ENCODE data around the gene CCDC87. TPM values are rescaled to one million over a fixed set of nuclear protein-coding genes. Genes with fewer than 3 reads are reported as not detected.

Gene CCDC87
- total RNA-seq, 2 experiments from 2014 or later: 0.09 to 0.14 TPM

DNA sequence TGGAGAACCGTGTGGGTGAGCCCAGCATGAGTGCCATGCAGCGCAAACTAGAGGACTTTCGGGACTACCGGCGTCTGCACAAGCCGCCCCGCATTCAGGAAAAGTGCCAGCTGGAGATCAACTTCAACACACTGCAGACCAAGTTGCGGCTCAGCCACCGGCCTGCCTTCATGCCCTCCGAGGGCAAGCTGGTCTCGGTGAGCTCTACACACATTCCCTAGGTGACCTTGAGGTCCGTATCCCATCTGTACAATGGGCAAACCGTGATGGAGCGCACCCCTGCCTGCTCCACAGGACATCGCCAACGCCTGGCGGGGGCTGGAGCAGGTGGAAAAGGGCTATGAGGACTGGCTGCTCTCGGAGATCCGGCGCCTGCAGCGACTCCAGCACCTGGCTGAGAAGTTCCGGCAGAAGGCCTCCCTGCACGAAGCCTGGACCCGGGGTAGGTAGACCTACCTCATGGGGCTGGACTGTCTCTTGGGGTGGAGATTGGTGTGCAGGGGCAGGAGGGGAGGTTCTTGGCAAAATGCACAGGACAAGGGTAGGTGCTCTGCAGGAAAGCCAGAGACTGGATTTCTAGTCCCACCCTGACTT is 35.0 kb downstream of the CCDC87 start:
- no peaks in the 10 kb centered on the region for H3K36me3 Mint-ChIP-seq (ENCODE audit: low read depth)
- peaks cover 2% of the 10 kb centered on the region for H3K27me3 Mint-ChIP-seq
- no peak for DNase-seq
- intact Hi-C loops (cut with DNase I, micrococcal nuclease): no loop called here
- H3K9me3 Mint-ChIP-seq (ENCODE audit: low read depth): no peaks in the 10 kb centered on the region
- POLR2A ChIA-PET: no interaction called here
- H3K4me1 Mint-ChIP-seq: peaks cover 3% of the 10 kb centered on the region
- ATAC-seq: no peak
- CTCF ChIA-PET: interaction anchor here (0.6 to 0.7 kb wide), 2 partner anchors 22 to 159 kb away, joined by 3 to 5 read pairs; no protein-coding TSS in a partner anchor
- no peak overlapping the region for H3K4me3 Mint-ChIP-seq
- no peak overlapping the region for H3K27ac Mint-ChIP-seq

DNA sequence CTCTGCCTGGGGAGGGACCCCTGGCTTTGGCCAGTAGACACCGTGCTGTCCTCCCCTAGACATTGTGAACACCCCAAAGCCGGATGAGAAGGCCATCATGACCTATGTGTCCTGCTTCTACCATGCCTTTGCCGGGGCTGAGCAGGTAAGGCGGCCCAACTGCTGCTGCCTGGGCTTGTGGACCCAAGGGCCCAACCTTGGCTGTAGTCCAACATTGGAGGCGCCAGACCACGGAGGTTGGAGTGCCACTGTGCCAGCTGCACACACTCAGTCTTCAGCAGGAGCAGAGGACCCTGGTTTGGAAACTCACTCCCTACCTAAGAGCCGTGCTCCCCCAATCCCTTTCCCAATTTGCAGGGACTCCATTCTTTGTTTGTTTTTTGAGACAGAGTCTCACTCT is 36.8 kb downstream of the CCDC87 start:
- no peak for ATAC-seq
- CTCF ChIA-PET: no interaction called here
- H3K36me3 Mint-ChIP-seq (ENCODE audit: low read depth): no peaks in the 10 kb centered on the region

DNA sequence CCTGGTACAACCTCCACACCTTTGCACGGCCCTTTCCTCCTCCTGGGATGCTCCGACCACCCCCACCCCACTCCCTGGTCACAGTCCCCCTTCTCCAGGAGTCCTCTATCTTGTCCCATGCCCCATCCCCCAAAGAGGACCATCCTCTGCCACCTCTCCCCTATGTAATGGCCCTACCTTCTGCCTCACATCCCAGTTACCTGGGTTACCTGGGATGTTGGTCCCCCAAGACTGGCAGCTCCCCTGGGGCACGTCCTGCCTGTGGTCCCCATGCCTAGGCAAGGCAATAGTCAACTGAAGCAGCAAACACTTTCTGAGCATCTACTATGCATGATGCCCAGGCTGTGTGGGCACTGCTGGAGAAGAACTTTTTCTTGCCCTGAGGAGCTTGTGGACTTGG is 37.4 kb downstream of the CCDC87 start:
- H3K27ac Mint-ChIP-seq: no peak overlapping the region
- ATAC-seq: no peak
- intact Hi-C loops (cut with DNase I, micrococcal nuclease): no loop called here
- H3K4me3 Mint-ChIP-seq: no peak overlapping the region
- H3K4me1 Mint-ChIP-seq: peaks cover 3% of the 10 kb centered on the region
- POLR2A ChIA-PET: no interaction called here
- H3K36me3 Mint-ChIP-seq (ENCODE audit: low read depth): no peaks in the 10 kb centered on the region
- H3K27me3 Mint-ChIP-seq: peaks cover 2% of the 10 kb centered on the region
- no peaks in the 10 kb centered on the region for H3K9me3 Mint-ChIP-seq (ENCODE audit: low read depth)
- DNase-seq: no peak
- CTCF ChIA-PET: interaction anchor here (1.1 kb wide), 2 partner anchors 9 to 84 kb away, joined by 3 read pairs; partner anchors contain the start of genes ACTN3 and ZDHHC24

More for the DNA sequence above, 36.8 kb downstream of the CCDC87 start:
- H3K27ac Mint-ChIP-seq: no peak overlapping the region
- no peak for DNase-seq
- intact Hi-C loops (cut with DNase I, micrococcal nuclease): no loop called here
- POLR2A ChIA-PET: no interaction called here
- peaks cover 3% of the 10 kb centered on the region for H3K4me1 Mint-ChIP-seq
- no peaks in the 10 kb centered on the region for H3K9me3 Mint-ChIP-seq (ENCODE audit: low read depth)
- no peak overlapping the region for H3K4me3 Mint-ChIP-seq
- peaks cover 2% of the 10 kb centered on the region for H3K27me3 Mint-ChIP-seq

DNA sequence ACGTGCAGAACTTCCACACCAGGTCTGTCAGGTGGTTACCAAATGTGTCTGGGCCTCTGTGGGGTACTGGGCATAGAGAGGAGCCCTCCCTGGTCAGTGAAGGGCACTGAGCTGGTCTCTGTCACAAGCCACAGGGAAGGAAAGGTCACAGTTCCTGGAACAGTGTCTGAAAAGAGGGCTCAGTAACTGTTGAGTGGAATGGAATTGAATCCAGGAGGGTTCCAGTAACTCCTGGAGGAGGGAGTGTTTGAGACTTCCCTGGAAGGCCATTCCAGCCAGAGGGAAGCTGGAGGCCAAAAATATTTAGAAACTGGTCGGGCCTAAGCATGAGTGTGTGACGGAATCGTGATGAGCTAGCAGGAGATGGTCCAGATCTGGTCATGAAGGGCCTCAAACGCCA is 38.3 kb downstream of the CCDC87 start:
- Mint-ChIP-seq H3K27ac (no peak overlapping the region), H3K4me1 (peaks cover 3% of the 10 kb centered on the region), H3K9me3 (ENCODE audit: low read depth) (no peaks in the 10 kb centered on the region), H3K4me3 (no peak overlapping the region), H3K36me3 (ENCODE audit: low read depth) (no peaks in the 10 kb centered on the region), H3K27me3 (peaks cover 2% of the 10 kb centered on the region)
- ChIA-PET CTCF (interaction anchor here (0.7 to 1.1 kb wide), 3 partner anchors 8 to 431 kb away, joined by 3 read pairs; partner anchors contain the start of genes ACTN3 and ZDHHC24), POLR2A (no interaction called here)
- no peak for DNase-seq
- intact Hi-C loops (cut with DNase I, micrococcal nuclease): no loop called here
- ATAC-seq: no peak

DNA sequence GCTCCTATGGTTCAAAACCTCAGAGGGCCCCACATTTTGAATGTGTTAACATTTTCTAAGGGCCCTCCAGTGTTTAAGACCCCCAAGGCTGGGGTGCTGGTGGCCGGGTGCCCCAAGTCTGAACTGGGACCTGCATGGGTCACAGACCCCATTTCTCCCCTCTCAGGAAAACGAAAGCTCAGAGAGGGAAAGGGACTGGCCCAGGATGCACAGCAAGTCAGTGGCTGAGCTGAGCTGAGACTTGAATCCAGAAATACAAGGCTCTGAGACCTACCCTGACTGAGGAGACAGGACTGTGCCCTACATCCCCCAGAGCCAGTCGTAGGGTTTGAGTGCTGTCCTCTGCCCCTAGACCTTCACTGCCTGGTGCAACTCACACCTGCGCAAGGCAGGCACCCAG is 42.0 kb downstream of the CCDC87 start:
- no peak overlapping the region for H3K27ac Mint-ChIP-seq
- ATAC-seq (no peak), DNase-seq (no peak)
- H3K4me1 Mint-ChIP-seq: peaks cover 5% of the 10 kb centered on the region
- H3K36me3 Mint-ChIP-seq (ENCODE audit: low read depth): no peaks in the 10 kb centered on the region
- H3K4me3 Mint-ChIP-seq: no peak overlapping the region
- H3K9me3 Mint-ChIP-seq (ENCODE audit: low read depth): no peaks in the 10 kb centered on the region
- intact Hi-C loops (cut with DNase I, micrococcal nuclease): no loop called here
- POLR2A ChIA-PET: interaction anchor here (0.6 kb wide), 1 partner anchor 8 kb away, joined by 3 read pairs; no protein-coding TSS in a partner anchor
- CTCF ChIA-PET: interaction anchor here (0.6 to 1.4 kb wide), 2 partner anchors 128 to 162 kb away, joined by 3 read pairs; no protein-coding TSS in a partner anchor
- H3K27me3 Mint-ChIP-seq: peaks cover 5% of the 10 kb centered on the region

DNA sequence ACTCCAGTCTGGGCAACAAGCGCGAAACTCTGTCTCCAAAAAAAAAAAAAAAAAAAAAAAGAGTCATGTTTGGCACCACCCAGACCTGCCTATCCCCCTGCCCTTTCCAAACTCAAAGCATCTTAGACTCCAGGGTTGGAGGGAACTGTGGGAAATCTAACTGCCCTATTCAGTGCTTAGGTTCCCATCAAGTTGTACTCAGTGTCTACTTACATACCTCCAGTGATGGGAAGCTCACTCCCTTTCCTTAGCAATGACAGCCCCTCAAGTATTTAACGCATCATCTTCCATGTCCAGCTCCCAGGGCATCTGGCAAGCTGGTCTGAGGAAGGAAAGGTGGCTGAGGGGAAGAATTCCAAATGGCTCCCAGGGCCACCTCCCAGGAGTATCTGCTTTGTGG is 43.2 kb downstream of the CCDC87 start:
- Mint-ChIP-seq H3K27ac (no peak overlapping the region), H3K4me3 (no peak overlapping the region), H3K36me3 (ENCODE audit: low read depth) (no peaks in the 10 kb centered on the region), H3K27me3 (peaks cover 5% of the 10 kb centered on the region), H3K9me3 (ENCODE audit: low read depth) (no peaks in the 10 kb centered on the region), H3K4me1 (peaks cover 8% of the 10 kb centered on the region)
- no peak for DNase-seq
- ChIA-PET POLR2A (no interaction called here), CTCF (no interaction called here)
- ATAC-seq: no peak
- intact Hi-C loops (cut with DNase I, micrococcal nuclease): no loop called here

DNA sequence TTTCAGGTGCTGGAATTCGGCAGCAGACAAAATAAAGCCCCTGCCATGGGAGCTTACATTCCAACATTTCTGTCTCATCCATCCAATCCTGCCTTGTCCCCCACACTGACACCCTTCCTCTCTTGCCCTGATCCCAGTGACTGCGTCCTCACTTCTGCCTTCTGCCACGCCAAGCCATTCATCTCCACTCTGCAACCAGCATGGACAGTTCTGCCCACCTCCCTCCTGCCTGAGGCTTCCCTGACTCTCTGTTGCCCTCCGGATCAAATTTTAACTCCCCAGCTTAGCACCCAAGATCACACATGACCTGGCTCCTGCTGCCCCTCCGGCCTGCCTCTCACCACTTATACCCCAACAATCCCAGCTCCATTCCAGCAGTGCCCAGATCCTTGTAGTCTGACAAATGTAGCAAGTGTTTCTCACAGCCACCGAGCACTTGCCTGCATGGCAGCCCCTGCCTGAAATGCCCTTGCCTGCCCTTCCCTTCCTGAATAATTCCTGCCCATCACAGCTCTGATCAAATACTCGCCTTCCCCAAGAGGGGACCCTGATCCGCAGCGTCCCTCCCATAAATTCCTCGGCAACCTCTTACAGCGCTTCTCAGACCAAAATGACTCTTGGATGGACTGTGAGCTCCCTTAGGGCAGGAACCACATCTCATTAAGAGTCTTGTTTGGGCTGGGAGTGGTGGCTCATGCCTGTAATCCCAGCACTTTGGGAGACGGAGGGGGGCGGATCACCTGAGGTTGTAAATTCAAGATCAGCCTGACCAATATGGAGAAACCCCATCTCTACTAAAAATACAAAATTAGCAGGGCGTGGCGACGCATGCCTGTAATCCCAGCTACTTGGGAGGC is 43.9 kb downstream of the CCDC87 start:
- ATAC-seq: no peak
- ChIA-PET POLR2A (no interaction called here), CTCF (interaction anchor here (1.0 kb wide), 1 partner anchor 160 kb away, joined by 3 read pairs; no protein-coding TSS in a partner anchor)
- intact Hi-C loops (cut with DNase I, micrococcal nuclease): no loop called here
- peaks cover 13% of the 10 kb centered on the region for H3K4me1 Mint-ChIP-seq
- H3K36me3 Mint-ChIP-seq (ENCODE audit: low read depth): no peaks in the 10 kb centered on the region
- DNase-seq: no peak
- peaks cover 5% of the 10 kb centered on the region for H3K27me3 Mint-ChIP-seq
- no peak overlapping the region for H3K27ac Mint-ChIP-seq
- no peaks in the 10 kb centered on the region for H3K9me3 Mint-ChIP-seq (ENCODE audit: low read depth)
- H3K4me3 Mint-ChIP-seq: no peak overlapping the region

DNA sequence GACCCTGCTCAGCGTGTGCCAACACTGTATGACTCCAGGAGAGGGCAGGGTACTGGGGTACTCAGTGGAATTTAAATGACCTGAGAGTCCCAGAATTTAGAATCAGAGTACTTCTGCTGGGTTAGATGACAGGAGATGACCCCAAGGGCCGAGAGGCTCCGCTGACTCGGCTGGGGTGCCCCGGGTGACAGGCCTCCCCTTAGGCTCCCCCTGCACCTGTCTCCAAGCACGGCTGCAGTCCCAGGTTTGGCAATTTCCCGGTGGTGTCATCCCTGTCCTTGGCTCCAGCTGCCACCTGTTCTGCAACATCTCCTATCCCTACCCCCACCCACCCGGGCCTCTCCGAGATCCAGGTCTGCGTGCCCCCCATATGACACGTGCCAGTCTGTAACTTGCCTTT is 44.8 kb downstream of the CCDC87 start:
- Mint-ChIP-seq H3K27ac (no peak overlapping the region), H3K4me1 (peaks cover 19% of the 10 kb centered on the region), H3K27me3 (peaks cover 5% of the 10 kb centered on the region), H3K4me3 (no peak overlapping the region), H3K36me3 (ENCODE audit: low read depth) (no peaks in the 10 kb centered on the region), H3K9me3 (ENCODE audit: low read depth) (no peaks in the 10 kb centered on the region)
- ATAC-seq: no peak
- POLR2A ChIA-PET: no interaction called here
- CTCF ChIA-PET: no interaction called here
- intact Hi-C loops (cut with DNase I, micrococcal nuclease): no loop called here
- no peak for DNase-seq

DNA sequence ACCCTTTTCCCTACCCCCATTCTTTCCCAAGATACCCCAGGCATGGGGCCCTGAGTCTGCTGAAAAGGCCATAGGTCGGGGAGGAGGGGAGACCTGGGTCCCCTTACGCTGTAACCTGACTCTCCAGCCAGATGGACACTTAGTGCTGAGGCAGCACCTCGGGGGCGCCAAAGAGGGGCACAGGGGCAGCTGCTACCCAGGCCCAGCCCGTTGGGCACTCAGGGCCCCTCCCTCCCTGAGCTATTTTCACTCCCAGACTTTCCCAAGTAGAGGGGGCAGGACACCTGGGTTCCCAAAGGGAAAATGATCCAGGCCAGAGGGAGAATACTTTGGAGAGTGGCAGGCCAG is 45.2 kb downstream of the CCDC87 start:
- DNase-seq: no peak
- no peak for ATAC-seq
- intact Hi-C loops (cut with DNase I, micrococcal nuclease): loop anchor here in 1 of 2 experiments (2.0 kb wide), 2 partner anchors 411 to 571 kb away; partner anchors contain the start of genes KDM2A and PC
- no peaks in the 10 kb centered on the region for H3K36me3 Mint-ChIP-seq (ENCODE audit: low read depth)
- H3K4me3 Mint-ChIP-seq: no peak overlapping the region
- ChIA-PET CTCF (no interaction called here), POLR2A (no interaction called here)
- H3K4me1 Mint-ChIP-seq: peaks cover 20% of the 10 kb centered on the region
- no peaks in the 10 kb centered on the region for H3K9me3 Mint-ChIP-seq (ENCODE audit: low read depth)
- no peak overlapping the region for H3K27ac Mint-ChIP-seq
- H3K27me3 Mint-ChIP-seq: peaks cover 5% of the 10 kb centered on the region

DNA sequence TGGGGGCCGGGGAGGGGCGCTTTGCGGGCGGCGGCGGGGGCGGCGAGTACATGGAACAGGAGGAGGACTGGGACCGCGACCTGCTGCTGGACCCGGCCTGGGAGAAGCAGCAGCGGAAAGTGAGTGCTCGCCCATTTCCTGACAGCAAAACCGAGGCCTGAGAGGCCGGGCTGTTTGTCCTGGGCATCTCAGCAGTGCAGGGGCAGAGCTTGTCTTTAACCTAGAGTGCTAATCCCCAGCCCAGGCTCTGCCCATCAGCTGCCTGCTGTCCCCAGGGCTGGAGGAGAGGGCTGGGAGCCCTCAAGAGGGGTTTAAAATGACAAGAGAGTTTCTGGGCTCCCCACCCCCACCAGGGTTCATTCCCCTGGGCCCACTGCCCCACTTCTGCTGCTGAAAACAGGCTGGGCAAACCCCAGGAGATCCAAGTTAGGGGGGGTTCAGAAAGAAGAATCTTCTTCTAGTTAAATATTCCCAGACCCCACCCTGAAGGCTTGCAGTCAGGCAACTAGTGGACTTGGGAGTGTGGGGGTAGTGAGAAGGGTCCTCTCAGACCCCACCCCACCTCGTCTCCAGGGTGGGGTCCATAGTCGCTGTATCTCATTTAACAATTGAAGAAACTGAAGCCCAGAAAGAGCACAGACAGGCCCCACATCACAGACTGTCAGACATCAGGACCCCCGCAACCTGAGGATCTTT is 45.7 kb downstream of the CCDC87 start:
- no peaks in the 10 kb centered on the region for H3K9me3 Mint-ChIP-seq (ENCODE audit: low read depth)

More for the DNA sequence above, 45.7 kb downstream of the CCDC87 start:
- Mint-ChIP-seq H3K27me3 (peaks cover 5% of the 10 kb centered on the region), H3K4me1 (peaks cover 20% of the 10 kb centered on the region), H3K27ac (peak overlapping the region; percentile 33), H3K36me3 (ENCODE audit: low read depth) (no peaks in the 10 kb centered on the region), H3K4me3 (peak overlapping the region; percentile 76)
- ChIA-PET CTCF (interaction anchor here (1.0 to 1.5 kb wide), 5 partner anchors 8 to 91 kb away, joined by 3 to 5 read pairs (median 4); partner anchors contain the start of genes CTSF, DPP3 and RBM4), POLR2A (interaction anchor here (2.4 kb wide), 1 partner anchor 131 kb away, joined by 7 read pairs; no protein-coding TSS in a partner anchor)
- DNase-seq (no peak), ATAC-seq (no peak)
- intact Hi-C loops (cut with DNase I, micrococcal nuclease): loop anchor here (1.0 to 2.0 kb wide), 15 partner anchors 32 to 572 kb away; partner anchors contain the start of genes RBM14 (in 2 of the 2), BBS1 (in 1 of the 2), CCDC87 (in 1 of the 2) and CCS (in 1 of the 2)

Data from activated CD4-positive, alpha-beta T cell treated with anti-CD3 and anti-CD28 coated beads for 36 hours (primary cell).